HFFc6 (cell line): ENCODE measurements around the gene KLHL6. TPM values are rescaled to one million over a fixed set of nuclear protein-coding genes. Genes with fewer than 3 reads are reported as not detected.
"Not testable (repeated sequence)": the region's sequence is repeated elsewhere in the genome, so short reads cannot be mapped to it uniquely, and the experiment has no call there.

Experiments
- DNase-seq: peaks from one replicate; pipeline ENCODE4 v3.0.0-alpha.2; 2018
- H3K27ac Mint-ChIP-seq: 2 replicates; pipeline ENCODE4 v1.8.0; 2020; ENCODE audit warnings: mild to moderate bottlenecking, mixed read lengths
- H3K27me3 Mint-ChIP-seq: 2 replicates; pipeline ENCODE4 v1.8.0; 2021; ENCODE audit warnings: mild to moderate bottlenecking, moderate library complexity, mixed read lengths; ENCODE audit not compliant: insufficient read depth
- H3K36me3 Mint-ChIP-seq: 2 replicates; pipeline ENCODE4 v1.8.0; 2021; ENCODE audit warnings: low read depth, mixed read lengths
- H3K4me1 Mint-ChIP-seq: 2 replicates; pipeline ENCODE4 v1.8.0; 2020; ENCODE audit warnings: low read depth, mixed read lengths
- H3K4me3 Mint-ChIP-seq: 2 replicates; pipeline ENCODE4 v1.8.0; 2020; ENCODE audit warnings: mild to moderate bottlenecking, moderate library complexity, mixed read lengths
- H3K9me3 Mint-ChIP-seq: 2 replicates; pipeline ENCODE4 v1.8.0; 2020; ENCODE audit warnings: mild to moderate bottlenecking, mixed read lengths
- total RNA-seq, 6 experiments: library from RNA; stranded (reverse); fragmentation: NEBNext Ultra II Directional; extraction: Animal tissue kit (Norgen Biotek cat#: 25700); gene quantifications; 2 replicates in 1 of 6; 3 replicates in 5 of 6; pipeline ENCODE4 v1.2.3, GENCODE V29; 2021
- TF ChIP-seq, protein P1 (sequence below): fragments of 200-600 bp; sonication (generic); IDR thresholded peaks from 2 replicates; pipeline ENCODE4 v1.5.0; 2021; ENCODE audit warnings: antibody characterized with exemption, mild to moderate bottlenecking

Gene KLHL6
- total RNA-seq, 6 experiments from 2014 or later: not detected

DNA sequence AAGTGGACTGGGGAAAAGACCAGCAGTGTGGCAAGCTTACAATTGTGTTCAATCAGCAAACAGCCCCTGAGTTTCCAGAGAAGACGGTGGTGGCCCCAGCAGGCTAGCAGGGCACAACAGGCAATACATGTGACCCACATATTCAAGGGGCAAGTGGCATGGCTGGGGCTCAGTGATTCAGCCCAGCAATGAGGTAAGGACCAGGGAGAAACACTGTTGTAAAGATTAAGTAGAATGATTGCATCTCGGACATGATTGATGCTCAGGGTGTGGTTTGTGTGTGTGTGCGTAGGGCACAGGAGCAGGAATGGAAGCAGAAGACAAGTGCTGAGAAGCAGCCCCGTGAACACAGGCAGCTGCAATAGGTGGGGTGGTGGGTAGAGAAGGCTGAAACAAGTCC lies 37.9 kb downstream of the KLHL6 start:
- TF ChIP-seq, protein P1, sequence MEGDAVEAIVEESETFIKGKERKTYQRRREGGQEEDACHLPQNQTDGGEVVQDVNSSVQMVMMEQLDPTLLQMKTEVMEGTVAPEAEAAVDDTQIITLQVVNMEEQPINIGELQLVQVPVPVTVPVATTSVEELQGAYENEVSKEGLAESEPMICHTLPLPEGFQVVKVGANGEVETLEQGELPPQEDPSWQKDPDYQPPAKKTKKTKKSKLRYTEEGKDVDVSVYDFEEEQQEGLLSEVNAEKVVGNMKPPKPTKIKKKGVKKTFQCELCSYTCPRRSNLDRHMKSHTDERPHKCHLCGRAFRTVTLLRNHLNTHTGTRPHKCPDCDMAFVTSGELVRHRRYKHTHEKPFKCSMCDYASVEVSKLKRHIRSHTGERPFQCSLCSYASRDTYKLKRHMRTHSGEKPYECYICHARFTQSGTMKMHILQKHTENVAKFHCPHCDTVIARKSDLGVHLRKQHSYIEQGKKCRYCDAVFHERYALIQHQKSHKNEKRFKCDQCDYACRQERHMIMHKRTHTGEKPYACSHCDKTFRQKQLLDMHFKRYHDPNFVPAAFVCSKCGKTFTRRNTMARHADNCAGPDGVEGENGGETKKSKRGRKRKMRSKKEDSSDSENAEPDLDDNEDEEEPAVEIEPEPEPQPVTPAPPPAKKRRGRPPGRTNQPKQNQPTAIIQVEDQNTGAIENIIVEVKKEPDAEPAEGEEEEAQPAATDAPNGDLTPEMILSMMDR: no peak
- DNase-seq: no peak
- Mint-ChIP-seq H3K9me3 (no peaks in the 10 kb centered on the region), H3K27me3 (peaks cover 43% of the 10 kb centered on the region), H3K36me3 (no peaks in the 10 kb centered on the region), H3K4me3 (no peak overlapping the region), H3K27ac (no peak overlapping the region), H3K4me1 (peaks cover 11% of the 10 kb centered on the region)

DNA sequence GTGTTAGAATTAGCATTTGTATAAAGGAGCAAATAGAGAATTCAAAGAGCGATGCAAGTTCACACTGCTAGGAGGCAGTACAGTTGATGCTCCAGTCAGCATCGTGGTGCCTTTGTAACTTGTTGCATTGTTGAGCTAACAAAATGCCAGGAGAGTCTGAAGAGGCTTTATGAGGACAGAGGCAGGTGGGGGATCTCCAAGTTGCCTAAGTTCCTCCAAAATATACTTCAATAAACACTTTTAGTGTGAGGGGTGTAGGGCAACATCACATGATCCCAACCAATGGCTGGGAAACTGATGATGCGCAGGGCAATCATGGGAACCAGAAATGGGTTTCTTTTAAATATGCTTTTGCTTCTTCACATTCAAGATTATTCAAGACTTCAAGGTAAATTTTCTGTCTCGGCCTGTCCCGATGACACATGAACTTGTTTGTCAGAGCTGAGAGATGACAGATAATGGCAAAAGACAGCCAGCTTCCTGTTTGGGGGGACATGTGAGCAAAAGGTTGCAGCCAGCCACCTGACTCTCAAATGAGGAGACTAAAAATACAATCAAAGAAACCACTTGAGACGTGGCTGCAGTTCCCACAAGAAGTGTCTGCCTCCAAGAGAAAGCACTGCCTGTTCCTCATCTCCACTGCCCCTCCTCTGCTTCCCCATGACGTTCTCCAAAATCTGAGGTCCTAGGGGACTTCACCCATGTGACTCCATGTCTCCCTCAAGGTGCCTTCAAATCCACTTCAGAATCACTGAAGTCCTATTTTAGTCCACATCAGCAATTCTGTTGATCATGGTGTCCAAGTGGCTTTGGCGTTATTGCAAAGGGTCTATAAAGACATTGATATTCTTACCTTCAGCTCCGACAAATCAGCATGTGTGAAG lies 39.3 kb downstream of the KLHL6 start:
- H3K4me1 Mint-ChIP-seq: peaks cover 11% of the 10 kb centered on the region
- TF ChIP-seq, protein P1: no peak
- DNase-seq: no peak
- peaks cover 48% of the 10 kb centered on the region for H3K27me3 Mint-ChIP-seq
- no peaks in the 10 kb centered on the region for H3K9me3 Mint-ChIP-seq
- H3K36me3 Mint-ChIP-seq: no peaks in the 10 kb centered on the region
- no peak overlapping the region for H3K27ac Mint-ChIP-seq
- no peak overlapping the region for H3K4me3 Mint-ChIP-seq

DNA sequence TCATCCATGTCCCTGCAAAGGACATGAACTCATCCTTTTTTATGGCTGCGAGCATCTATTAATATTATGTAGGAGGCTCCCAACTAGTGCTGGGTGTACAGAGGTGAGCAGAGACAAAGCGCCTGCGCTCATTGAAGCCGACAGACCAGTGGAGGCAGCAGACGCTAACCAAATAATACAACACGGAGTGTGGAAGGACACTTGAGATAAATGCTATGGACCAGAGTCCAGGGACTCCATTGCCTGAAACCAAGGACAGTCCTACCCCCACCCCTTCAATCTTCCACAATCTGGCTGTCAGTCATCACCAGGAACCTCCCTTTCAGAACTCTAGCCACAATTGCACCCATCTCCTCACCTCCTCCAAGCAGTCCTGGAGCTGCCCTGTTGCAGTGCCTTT lies 41.5 kb downstream of the KLHL6 start:
- DNase-seq: no peak
- Mint-ChIP-seq H3K9me3 (no peaks in the 10 kb centered on the region), H3K4me1 (peaks cover 10% of the 10 kb centered on the region), H3K27ac (no peak overlapping the region), H3K4me3 (no peak overlapping the region), H3K36me3 (no peaks in the 10 kb centered on the region), H3K27me3 (peaks cover 47% of the 10 kb centered on the region)
- TF ChIP-seq, protein P1: no peak

DNA sequence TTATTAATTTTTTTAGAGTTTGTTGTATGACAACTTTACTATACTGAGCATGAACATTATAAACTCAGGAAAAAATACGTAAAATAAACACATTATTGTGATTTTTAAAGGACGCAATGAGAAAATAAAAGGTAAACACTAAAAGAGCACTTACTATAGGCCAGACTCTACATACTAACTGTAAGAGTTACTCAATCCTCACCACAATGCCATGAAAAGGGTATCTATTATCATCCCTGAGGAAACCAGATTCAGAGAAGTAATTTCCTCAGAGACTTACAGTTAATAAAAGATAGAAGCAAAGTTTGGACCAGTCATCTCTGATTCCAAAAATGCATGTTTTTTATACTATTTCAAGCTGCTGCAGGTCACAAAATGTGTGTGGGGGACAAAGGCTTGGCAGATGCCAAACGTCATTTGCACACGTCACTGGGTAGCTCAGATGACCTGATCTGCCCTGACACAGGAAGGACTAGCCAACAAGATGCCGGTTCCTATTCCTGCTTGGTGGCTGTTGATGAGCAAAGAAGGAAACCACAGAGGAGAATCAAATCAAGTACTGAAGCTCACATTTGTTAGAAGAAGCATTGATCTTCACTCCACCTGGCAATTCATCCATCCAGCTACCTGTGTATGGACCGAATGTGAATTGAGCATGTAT lies 42.3 kb downstream of the KLHL6 start:
- no peak overlapping the region for H3K4me3 Mint-ChIP-seq
- no peak for DNase-seq
- H3K4me1 Mint-ChIP-seq: peaks cover 1% of the 10 kb centered on the region
- TF ChIP-seq, protein P1: no peak
- no peaks in the 10 kb centered on the region for H3K9me3 Mint-ChIP-seq
- H3K27me3 Mint-ChIP-seq: peaks cover 48% of the 10 kb centered on the region
- no peaks in the 10 kb centered on the region for H3K36me3 Mint-ChIP-seq
- H3K27ac Mint-ChIP-seq: no peak overlapping the region

DNA sequence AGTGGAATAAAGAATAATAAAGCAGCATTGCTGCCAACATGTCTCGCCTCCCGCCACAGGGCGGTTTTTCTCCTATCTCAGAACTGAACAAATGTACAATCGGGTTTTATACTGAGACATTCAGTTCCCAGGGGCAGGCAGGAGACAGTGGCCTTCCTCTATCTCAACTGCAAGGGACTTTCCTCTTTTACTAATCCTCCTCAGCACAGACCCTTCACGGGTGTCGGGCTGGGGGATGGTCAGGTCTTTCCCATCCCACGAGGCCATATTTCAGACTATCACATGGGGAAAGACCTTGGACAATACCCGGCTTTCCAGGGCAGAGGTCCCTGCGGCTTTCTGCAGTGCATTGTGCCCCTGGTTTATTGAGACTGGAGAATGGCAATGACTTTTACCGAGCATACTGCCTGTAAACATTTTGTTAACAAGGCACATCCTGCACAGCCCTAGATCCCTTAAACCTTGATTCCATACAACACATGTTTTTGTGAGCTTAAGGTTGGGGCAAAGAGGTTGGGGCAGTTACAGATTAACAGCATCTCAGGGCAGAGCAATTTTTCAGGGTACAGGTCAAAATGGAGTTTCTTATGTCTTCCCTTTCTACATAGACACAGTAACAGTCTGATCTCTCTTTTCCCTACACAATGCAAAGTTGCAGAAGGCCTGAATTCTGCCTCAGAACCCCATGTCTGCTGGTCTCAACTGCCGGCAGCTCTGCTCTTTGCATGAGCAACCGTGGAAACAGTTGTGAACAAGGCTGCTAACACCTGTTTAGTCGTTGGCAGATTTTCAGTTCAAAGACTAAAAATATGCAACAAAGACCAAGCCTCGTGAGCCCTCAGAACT lies 44.0 kb downstream of the KLHL6 start:
- peaks cover 43% of the 10 kb centered on the region for H3K27me3 Mint-ChIP-seq
- H3K27ac Mint-ChIP-seq, DNase-seq, H3K4me1 Mint-ChIP-seq, H3K4me3 Mint-ChIP-seq, H3K9me3 Mint-ChIP-seq, H3K36me3 Mint-ChIP-seq: not testable (repeated sequence)
